HG03565 (cell line): ENCODE data around the gene OGA.

Experiments used
- ATAC-seq: cut with Tn5 transposase; IDR thresholded peaks from one replicate; pipeline ENCODE4 v1.9.1; 2021; ENCODE audit warnings: mild to moderate bottlenecking, moderate library complexity; ENCODE audit not compliant: unreplicated experiment

OGA gene

GRCh38 chr10:101761226-101761625 lies 57.0 kb downstream of the OGA start:
- no peak for ATAC-seq

DNA sequence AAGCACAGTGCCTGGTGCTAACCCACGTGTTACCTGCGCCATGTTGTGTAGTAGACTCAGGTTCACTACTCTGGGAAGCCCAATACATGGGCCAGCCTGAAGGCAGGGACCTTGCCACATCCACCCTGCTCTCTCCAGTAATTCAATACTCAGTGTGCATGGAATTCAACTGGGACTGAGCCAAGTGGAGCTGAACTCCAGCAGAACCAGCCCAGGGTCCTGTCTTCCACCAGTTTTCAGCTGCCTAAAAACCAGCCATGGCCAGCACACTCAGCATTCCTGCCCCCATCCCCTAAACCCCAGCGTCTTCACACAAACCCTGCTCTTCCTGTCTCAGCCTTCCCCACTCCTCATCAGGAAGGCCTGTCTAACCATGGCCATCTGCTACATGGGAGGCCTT lies 57.7 kb downstream of the OGA start:
- ATAC-seq, result no peak

- ATAC-seq, result no peak
Measured at GRCh38 chr10:101759309-101760247, 58.7 kb downstream of the OGA start.

DNA sequence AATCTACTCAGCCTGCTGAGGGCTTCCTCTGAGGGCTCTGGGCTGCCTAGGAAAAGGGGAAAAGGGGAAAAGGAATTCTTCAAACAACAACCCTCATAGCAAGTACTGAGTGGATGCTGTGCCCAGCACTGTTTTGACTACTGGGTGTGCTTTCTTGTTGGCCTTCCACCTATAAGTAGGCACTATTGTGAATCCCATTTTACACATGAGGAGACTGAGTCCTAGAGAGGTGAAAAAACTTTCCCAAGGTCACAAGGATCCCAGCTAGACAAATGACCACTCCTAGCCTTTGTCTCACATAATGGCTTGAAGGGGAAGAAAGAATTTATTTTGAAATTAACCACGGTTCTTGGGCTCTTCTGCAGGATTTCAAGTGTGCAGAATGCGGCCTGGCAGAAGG lies 59.4 kb downstream of the OGA start:
- no peak for ATAC-seq

DNA sequence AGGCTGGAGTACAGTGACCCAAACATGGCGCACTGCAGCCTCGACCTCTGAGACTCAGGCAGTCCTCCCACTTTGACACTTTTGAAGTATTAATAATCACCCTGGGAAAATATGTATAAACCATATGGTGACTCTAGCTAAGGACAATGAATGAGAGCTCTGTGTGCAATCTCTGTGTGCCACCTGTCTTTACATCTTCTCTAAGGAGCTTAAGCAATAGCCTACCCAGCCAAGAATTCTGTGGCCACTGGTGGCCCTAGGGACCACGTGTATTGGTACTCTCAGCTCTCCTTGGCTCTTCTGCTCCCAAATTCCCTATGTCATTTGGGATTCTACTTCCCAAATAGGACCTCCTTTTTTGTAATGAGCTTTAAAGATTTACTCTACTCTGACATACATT lies 66.0 kb downstream of the OGA start:
- ATAC-seq, result no peak

DNA sequence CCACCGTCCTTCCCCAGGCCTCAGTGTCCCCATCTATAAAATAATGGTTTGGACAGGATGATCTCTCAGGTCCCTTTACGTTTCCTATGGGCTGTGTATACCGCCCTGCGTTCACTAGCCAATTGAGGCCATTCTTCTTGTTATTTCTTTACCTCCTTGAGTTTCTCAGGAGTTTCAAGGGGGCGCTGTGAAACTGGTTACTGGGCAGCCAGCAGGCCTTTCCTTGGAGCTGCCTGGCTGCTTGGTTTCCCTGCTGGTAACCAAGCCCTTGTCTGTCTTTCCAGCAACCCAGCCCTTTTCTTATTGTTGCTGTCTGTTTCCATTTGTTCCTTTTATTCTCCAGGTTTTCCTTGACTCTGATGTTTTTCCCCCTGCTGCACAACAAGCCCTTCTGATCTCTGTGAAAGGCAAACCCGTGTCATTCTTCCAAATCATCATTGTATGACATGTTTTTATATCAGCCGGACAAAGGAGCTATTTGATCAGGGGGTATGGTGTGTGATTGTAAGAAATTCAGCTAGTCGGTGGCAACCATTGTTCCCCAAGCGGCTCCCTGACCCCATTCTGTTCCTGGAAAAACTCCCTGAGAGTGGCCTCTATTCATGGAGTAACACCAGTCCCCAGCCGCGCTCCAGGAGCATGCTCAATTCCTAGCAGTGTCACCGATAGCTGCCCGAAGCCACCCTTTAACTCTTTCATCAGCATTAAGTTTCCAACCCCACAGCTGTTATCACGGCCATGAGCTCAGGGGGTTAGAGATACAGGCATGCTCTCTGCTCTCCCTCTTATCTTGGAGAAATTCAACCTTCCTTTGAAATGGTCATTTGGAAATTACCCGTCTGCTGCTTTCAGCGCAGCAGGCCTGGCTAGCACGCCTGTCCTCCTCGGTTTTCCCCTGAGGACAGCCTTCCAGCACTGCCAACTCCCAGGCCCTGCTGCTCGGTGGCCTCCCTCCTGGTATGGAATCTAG lies 68.9 kb downstream of the OGA start:
- no peak for ATAC-seq

GRCh38 chr10:101748496-101748895 lies 69.7 kb downstream of the OGA start:
- no peak for ATAC-seq

GRCh38 chr10:101745074-101745696 lies 73.1 kb downstream of the OGA start:
- no peak for ATAC-seq

- no peak for ATAC-seq
Measured at GRCh38 chr10:101744267-101744666, 74.0 kb downstream of the OGA start.

DNA sequence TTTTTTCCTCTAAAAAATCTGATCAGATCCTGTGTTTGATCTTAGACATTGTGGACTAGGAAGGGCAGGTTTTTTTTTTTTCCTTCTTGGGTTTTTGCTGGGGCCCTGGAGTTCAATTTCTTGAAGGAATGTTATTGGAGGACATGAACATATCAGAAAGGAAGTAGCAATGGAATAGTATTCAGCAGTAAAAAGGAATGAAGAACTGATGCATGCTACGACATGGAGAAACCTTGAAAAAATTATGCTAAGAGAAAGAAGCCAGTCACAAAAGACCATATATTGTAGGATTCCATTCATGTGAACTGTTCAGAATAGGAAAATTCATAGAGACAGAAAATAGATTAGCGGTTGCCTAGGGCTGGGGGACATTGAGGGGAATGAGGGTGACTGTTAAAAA lies 76.3 kb downstream of the OGA start:
- no peak for ATAC-seq

DNA sequence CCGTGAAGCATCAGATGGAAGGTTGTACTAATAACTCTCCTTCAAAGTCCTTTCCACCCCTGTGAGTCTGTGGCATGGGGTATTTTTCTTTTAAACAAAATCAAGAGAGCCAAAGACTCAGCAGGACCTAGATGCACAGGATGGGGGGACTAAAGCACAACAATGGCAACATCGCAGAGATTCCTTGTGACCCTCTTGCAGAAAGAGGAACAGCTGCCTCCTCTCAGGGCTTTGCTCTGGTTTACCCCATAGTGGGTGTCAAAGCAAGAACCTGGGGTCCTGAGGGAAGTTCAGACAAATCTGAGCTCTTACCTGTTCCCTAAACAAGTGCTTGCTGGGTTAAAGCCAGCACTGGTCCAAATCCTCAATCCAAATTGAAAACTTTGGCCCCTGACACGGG lies 81.6 kb downstream of the OGA start:
- ATAC-seq, result no peak
